ENCODE data around the gene ZCCHC14. TPM values are rescaled to one million over a fixed set of nuclear protein-coding genes. Genes with fewer than 3 reads are reported as not detected.
A peak's percentile ranks its signal among the peaks of the same experiment; 100 is the strongest.
"Not testable (repeated sequence)": the region's sequence is repeated elsewhere in the genome, so short reads cannot be mapped to it uniquely, and the experiment has no call there.

The ZCCHC14 gene
- total RNA-seq, 2 donors from 2014 or later = 16.5 to 17.7 TPM

- not testable (repeated sequence) for ATAC-seq; H3K9me3 ChIP-seq (ENCODE audit: control insufficient read depth, low read length, poor library complexity, severe bottlenecking); H3K4me3 Mint-ChIP-seq; H3K4me1 Mint-ChIP-seq; DNase-seq; H3K27ac Mint-ChIP-seq; H3K36me3 Mint-ChIP-seq (ENCODE audit: low read depth)
- peaks cover 29% of the 10 kb centered on the region for H3K27me3 Mint-ChIP-seq
Measured at GRCh38 chr16:87517610-87518429, 25.0 kb upstream of the ZCCHC14 start.

GRCh38 chr16:87516361-87516760 is 23.5 kb upstream of the ZCCHC14 start:
- no peaks in the 10 kb centered on the region for H3K4me1 Mint-ChIP-seq
- DNase-seq (no peak), ATAC-seq (no peak)
- H3K4me3 Mint-ChIP-seq = no peak overlapping the region
- peaks cover 30% of the 10 kb centered on the region for H3K27me3 Mint-ChIP-seq
- H3K9me3 ChIP-seq (ENCODE audit: control insufficient read depth, low read length, poor library complexity, severe bottlenecking) = no peaks in the 10 kb centered on the region
- H3K36me3 Mint-ChIP-seq (ENCODE audit: low read depth) = peaks cover 2% of the 10 kb centered on the region
- H3K27ac Mint-ChIP-seq = no peak overlapping the region

DNA sequence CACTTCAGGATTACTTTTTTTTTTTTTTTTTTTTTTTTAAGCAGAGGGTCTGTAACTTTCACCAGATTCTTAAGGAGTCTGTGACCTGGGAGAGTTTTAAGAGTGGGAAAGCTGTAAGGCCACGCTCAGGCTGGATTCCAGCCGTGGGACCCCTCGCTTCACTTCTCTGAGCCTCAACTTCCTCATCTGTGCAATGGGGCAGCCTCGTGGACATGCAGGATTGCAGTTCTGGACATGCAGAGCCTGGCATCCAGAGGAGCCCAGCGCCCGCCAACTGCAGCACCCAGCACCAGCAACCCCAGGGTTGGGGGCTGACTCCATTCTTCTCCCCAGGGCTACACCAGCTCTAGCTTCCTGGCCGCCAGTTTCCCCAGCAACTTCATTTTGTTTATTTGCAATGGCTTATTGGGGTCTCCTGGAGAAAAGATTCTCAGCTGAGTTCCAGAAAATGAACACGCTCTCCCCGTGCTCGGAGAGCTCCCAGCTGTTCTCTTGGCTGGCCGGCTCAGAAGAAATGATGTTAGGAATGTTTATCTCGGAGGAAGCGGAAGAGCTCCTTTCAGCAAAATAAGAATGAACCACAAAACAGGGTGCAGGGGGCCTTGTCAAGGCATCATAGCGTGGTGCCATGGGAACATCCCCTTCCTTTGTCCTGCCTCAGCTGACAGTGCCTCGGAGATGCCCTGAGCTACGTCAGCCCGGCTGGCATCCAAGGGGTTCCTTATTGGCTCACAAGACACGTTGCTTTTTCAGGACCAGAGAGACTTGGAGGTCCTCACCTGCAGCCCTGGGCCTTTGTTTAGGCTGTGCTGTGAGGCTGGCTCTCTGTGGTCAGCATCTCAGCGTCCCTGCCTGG is 22.9 kb upstream of the ZCCHC14 start:
- H3K27me3 Mint-ChIP-seq = peaks cover 29% of the 10 kb centered on the region
- H3K9me3 ChIP-seq (ENCODE audit: control insufficient read depth, low read length, poor library complexity, severe bottlenecking) = no peaks in the 10 kb centered on the region
- no peak for DNase-seq
- H3K27ac Mint-ChIP-seq = no peak overlapping the region
- H3K36me3 Mint-ChIP-seq (ENCODE audit: low read depth) = peaks cover 2% of the 10 kb centered on the region
- no peaks in the 10 kb centered on the region for H3K4me1 Mint-ChIP-seq
- no peak overlapping the region for H3K4me3 Mint-ChIP-seq
- no peak for ATAC-seq

GRCh38 chr16:87509778-87510177 is 17.0 kb upstream of the ZCCHC14 start:
- H3K4me3 Mint-ChIP-seq; H3K4me1 Mint-ChIP-seq; H3K36me3 Mint-ChIP-seq (ENCODE audit: low read depth); DNase-seq; H3K9me3 ChIP-seq (ENCODE audit: control insufficient read depth, low read length, poor library complexity, severe bottlenecking); ATAC-seq: not testable (repeated sequence)
- H3K27me3 Mint-ChIP-seq = peaks cover 45% of the 10 kb centered on the region
- H3K27ac Mint-ChIP-seq = peak overlapping the region; percentile 14

GRCh38 chr16:87507351-87508069 is 14.7 kb upstream of the ZCCHC14 start:
- no peaks in the 10 kb centered on the region for H3K36me3 Mint-ChIP-seq (ENCODE audit: low read depth)
- H3K9me3 ChIP-seq (ENCODE audit: control insufficient read depth, low read length, poor library complexity, severe bottlenecking) = no peaks in the 10 kb centered on the region
- ATAC-seq (no peak), DNase-seq (no peak)
- no peak overlapping the region for H3K27ac Mint-ChIP-seq
- H3K4me3 Mint-ChIP-seq = peak overlapping the region; percentile 72
- H3K27me3 Mint-ChIP-seq = peaks cover 38% of the 10 kb centered on the region
- H3K4me1 Mint-ChIP-seq = peaks cover 2% of the 10 kb centered on the region

DNA sequence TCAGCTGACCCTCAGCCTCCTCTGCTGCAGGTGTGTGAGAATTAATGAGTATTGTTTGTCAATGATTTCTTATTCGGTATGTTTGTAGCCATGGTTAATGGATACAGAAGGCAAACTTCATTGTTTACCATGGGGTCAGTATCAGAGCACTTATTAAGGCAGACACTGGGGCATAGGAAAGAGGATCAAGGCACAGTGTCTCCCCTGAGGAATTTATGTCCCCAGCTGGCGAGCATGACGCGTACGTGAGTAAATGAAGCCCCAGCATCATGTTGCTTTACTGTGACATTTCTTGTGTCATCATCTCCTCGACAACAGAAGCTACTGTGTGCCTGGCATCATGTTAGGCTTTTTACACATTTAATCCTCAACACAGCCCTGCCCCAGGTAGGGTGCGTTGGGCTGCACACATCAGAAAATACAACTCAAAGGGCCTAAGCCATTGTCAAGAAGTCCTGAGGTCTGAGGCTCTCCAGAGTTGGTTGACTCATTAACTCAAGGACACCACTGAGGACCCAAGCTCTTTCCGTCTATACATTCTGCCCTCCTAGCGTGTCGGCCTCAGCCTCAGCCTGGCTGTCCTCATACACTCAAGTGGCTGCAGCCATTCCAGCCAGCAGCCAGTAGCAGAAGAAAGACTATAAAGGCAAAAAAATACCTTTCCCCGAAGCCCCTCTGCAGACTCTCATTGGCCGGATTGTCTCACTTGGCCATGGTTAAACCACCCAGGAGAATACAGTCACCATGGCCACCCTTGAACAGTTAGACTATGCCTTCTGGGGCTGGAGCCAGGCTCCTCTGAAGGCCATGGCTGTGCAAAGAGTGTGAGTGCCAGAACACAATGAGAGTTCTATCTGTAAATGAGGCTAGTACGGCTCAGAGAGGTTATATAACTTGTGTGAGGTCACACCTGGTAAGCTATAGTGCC is 13.9 kb upstream of the ZCCHC14 start:
- Mint-ChIP-seq H3K36me3 (ENCODE audit: low read depth) (no peaks in the 10 kb centered on the region), H3K4me3 (no peak overlapping the region), H3K27me3 (peaks cover 38% of the 10 kb centered on the region), H3K27ac (no peak overlapping the region), H3K4me1 (peaks cover 2% of the 10 kb centered on the region)
- H3K9me3 ChIP-seq (ENCODE audit: control insufficient read depth, low read length, poor library complexity, severe bottlenecking) = no peaks in the 10 kb centered on the region
- ATAC-seq (no peak), DNase-seq (no peak)

DNA sequence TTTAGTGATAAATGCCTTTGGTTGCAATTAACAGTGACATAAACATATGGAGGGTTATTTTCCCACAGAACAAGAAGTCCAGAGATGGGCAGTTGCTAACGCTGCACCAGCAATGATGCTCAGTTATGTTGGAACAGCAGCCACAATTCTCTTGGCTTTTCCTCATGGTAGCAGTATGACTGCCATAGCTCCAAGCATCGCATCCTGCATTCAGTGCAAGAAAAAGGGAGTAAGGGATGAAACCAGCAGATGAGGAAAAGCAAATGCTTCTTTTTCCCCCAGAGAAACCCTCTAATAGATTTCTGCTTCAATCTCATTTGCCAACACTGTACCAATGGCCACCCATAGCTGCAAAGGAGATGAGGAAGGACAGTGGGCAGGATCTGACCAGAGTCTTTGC is 13.0 kb upstream of the ZCCHC14 start:
- no peak for DNase-seq
- Mint-ChIP-seq H3K27me3 (peaks cover 38% of the 10 kb centered on the region), H3K4me1 (peaks cover 2% of the 10 kb centered on the region), H3K27ac (no peak overlapping the region), H3K36me3 (ENCODE audit: low read depth) (no peaks in the 10 kb centered on the region), H3K4me3 (no peak overlapping the region)
- no peaks in the 10 kb centered on the region for H3K9me3 ChIP-seq (ENCODE audit: control insufficient read depth, low read length, poor library complexity, severe bottlenecking)
- no peak for ATAC-seq

DNA sequence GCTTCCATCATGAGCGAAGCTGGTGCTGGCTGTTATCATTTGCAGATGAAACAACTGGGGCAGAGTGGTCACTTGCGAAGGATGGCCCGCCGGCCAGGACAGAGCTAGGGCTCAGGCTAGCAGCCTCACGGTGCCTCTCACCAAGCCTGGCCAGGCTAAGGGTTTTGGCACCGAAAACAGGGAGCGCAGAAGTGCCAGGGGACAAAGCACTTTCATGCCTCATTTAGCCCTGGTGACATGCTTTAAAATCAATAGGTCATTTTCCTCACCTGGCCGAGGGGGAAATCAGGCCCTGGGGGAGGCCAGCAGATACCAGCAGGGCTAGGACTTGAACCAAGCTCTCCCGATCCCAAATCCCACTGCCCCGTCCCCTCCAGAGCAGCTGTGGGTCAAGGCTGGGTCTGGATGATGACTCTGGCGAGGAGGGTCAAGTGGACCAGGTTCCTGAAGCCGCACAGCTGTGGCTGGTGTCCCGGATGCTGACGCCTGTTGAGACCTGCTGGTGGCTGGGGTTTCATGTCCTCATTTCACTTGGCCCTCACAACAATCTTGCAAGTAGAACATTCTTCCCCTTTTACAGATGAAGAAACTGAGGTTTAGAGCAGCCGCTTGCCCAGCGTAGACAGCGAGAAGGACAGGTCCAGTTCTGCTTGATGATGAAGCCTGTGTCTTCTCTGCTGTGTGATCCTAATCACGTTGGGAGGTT is 10.6 kb upstream of the ZCCHC14 start:
- H3K4me1 Mint-ChIP-seq; ATAC-seq; H3K36me3 Mint-ChIP-seq (ENCODE audit: low read depth); H3K9me3 ChIP-seq (ENCODE audit: control insufficient read depth, low read length, poor library complexity, severe bottlenecking); H3K4me3 Mint-ChIP-seq; H3K27ac Mint-ChIP-seq; DNase-seq: not testable (repeated sequence)
- peaks cover 34% of the 10 kb centered on the region for H3K27me3 Mint-ChIP-seq

DNA sequence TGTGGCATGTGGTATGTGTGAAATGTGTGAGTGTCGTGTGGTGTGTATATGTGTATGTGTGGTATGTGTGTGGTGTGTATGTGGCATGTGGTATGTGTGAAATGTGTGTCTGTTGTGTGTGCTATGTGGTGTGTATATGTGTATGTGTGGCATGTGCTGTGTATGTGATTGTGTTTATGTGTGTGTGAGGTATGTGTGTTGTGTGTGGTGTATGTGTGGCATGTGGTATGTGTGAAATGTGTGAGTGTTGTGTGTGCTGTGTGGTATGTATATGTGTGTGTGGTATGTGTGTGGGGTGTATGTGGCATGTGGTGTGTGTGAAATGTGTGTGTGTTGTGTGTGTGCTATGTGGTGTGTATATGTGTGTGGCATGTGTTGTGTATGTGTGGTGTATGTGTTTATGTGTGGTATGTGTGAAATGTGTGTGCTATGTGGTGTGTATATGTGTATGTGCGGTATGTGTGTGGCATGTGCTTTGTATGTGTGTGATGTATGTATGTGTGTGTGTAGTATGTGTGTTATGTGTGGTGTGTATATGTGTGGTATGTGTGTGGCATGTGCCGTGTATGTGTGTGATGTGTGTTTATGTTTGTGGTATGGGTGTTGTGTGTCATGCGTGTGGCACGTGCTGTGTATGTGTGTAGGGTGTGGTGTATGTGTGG is 9.6 kb upstream of the ZCCHC14 start:
- ATAC-seq (no peak), DNase-seq (no peak)
- Mint-ChIP-seq H3K4me3 (no peak overlapping the region), H3K27ac (no peak overlapping the region), H3K4me1 (peaks cover 1% of the 10 kb centered on the region), H3K27me3 (peaks cover 27% of the 10 kb centered on the region), H3K36me3 (ENCODE audit: low read depth) (no peaks in the 10 kb centered on the region)
- H3K9me3 ChIP-seq (ENCODE audit: control insufficient read depth, low read length, poor library complexity, severe bottlenecking) = no peaks in the 10 kb centered on the region

DNA sequence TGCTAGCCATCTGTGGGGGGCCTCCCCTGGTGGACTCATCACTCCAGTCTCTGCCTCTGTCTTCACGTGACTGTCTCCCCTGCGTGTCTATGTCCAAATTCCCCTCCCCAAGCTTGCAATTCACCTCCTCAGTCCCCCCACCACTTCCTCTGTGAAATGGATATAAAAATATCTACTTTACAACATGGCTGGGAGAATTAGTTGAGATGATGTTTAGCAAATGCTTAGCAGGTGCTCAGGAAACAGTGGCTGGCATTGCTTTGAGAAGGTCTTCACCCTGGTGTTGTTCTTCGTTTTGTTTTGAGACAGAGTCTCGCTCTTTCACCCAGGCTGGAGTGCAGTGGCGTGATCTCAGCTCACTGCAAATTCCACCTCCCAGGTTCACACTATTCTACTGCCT is 8.3 kb upstream of the ZCCHC14 start:
- Mint-ChIP-seq H3K27me3 (peaks cover 14% of the 10 kb centered on the region), H3K36me3 (ENCODE audit: low read depth) (no peaks in the 10 kb centered on the region), H3K4me1 (peaks cover 7% of the 10 kb centered on the region), H3K4me3 (no peak overlapping the region), H3K27ac (no peak overlapping the region)
- ATAC-seq = no peak
- no peak for DNase-seq
- H3K9me3 ChIP-seq (ENCODE audit: control insufficient read depth, low read length, poor library complexity, severe bottlenecking) = no peaks in the 10 kb centered on the region

GRCh38 chr16:87499189-87499486 is 6.3 kb upstream of the ZCCHC14 start:
- ATAC-seq = no peak
- Mint-ChIP-seq H3K27ac (no peak overlapping the region), H3K27me3 (peaks cover 10% of the 10 kb centered on the region), H3K4me3 (no peak overlapping the region), H3K36me3 (ENCODE audit: low read depth) (no peaks in the 10 kb centered on the region), H3K4me1 (peaks cover 13% of the 10 kb centered on the region)
- no peaks in the 10 kb centered on the region for H3K9me3 ChIP-seq (ENCODE audit: control insufficient read depth, low read length, poor library complexity, severe bottlenecking)
- no peak for DNase-seq

Measured in T-helper 17 cell (primary cell).